ENCODE data around the gene PRSS8. TPM values are rescaled to one million over a fixed set of nuclear protein-coding genes. Genes with fewer than 3 reads are reported as not detected.
"Not testable (repeated sequence)": the region's sequence is repeated elsewhere in the genome, so short reads cannot be mapped to it uniquely, and the experiment has no call there.

PRSS8 gene
- total RNA-seq, 1 donor from 2014 or later: 53.6 TPM

- no peak for DNase-seq (ENCODE audit: low read depth)
- TF ChIP-seq, protein P1, sequence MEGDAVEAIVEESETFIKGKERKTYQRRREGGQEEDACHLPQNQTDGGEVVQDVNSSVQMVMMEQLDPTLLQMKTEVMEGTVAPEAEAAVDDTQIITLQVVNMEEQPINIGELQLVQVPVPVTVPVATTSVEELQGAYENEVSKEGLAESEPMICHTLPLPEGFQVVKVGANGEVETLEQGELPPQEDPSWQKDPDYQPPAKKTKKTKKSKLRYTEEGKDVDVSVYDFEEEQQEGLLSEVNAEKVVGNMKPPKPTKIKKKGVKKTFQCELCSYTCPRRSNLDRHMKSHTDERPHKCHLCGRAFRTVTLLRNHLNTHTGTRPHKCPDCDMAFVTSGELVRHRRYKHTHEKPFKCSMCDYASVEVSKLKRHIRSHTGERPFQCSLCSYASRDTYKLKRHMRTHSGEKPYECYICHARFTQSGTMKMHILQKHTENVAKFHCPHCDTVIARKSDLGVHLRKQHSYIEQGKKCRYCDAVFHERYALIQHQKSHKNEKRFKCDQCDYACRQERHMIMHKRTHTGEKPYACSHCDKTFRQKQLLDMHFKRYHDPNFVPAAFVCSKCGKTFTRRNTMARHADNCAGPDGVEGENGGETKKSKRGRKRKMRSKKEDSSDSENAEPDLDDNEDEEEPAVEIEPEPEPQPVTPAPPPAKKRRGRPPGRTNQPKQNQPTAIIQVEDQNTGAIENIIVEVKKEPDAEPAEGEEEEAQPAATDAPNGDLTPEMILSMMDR (conservative IDR thresholded peaks at IDR 0.05; ENCODE audit: low read depth, low read length): no peak
- peak overlapping the region; percentile 45 for H3K4me3 ChIP-seq (ENCODE audit: low read depth, low read length)
Measured at GRCh38 chr16:31143011-31143693, 7.6 kb upstream of the PRSS8 start.

DNA sequence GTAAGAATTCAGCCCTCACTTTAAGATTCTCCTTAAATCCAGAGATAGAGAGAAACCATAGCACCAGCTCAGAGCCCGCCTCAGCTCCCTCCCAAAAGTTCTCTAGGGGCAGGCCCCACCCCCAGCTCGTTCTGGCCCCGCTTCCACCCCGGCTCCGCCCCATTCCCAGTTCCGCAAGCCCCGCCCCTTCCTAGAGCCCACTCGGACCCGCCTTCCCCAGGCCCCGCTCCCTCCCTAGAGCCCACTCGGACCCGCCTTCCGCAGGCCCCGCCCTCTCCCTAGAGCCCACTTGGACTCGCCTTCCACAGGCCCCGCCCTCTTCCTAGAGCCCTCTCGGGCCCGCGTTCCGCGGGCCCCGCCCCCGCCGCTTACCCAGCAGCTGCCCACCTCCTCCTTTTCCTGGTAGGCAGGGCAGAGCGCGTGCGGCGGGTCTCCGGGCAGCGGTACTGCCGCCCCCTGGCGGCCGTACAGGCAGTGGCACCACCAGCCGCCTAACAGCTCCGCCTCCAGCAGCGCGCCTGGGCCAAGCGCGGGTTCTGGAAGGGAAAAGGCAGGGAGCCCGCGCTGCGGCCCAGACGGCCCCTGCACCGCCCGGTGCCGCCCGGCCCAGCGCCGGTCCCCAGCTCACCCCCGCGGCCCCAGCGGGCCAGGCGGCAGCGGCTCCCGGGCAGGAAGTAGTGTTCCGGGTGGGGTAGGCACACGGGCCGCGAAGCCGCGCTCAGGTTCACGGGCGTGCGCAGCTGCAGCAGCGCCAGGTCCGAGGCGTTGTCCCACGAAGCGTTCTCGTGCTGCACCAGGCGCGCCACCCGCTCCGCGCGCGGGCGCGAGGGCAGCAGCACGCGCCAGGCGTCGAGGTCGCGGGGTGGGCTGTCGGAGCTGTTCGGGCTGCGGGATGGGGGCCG lies 6.8 kb upstream of the PRSS8 start:
- H3K4me3 ChIP-seq (ENCODE audit: low read depth, low read length): peak overlapping the region; percentile 45
- TF ChIP-seq, protein P1 (conservative IDR thresholded peaks at IDR 0.05; ENCODE audit: low read depth, low read length): peak; percentile 82
- DNase-seq (ENCODE audit: low read depth): peak; percentile 66

- DNase-seq (ENCODE audit: low read depth): peak; percentile 54
Measured at GRCh38 chr16:31141489-31142108, 6.1 kb upstream of the PRSS8 start.

GRCh38 chr16:31141071-31141469 lies 5.5 kb upstream of the PRSS8 start:
- H3K4me3 ChIP-seq (ENCODE audit: low read depth, low read length); DNase-seq (ENCODE audit: low read depth): not testable (repeated sequence)

More at GRCh38 chr16:31141489-31142108, 6.1 kb upstream of the PRSS8 start:
- peak overlapping the region; percentile 33 for H3K4me3 ChIP-seq (ENCODE audit: low read depth, low read length)
- TF ChIP-seq, protein P1 (conservative IDR thresholded peaks at IDR 0.05; ENCODE audit: low read depth, low read length): no peak

DNA sequence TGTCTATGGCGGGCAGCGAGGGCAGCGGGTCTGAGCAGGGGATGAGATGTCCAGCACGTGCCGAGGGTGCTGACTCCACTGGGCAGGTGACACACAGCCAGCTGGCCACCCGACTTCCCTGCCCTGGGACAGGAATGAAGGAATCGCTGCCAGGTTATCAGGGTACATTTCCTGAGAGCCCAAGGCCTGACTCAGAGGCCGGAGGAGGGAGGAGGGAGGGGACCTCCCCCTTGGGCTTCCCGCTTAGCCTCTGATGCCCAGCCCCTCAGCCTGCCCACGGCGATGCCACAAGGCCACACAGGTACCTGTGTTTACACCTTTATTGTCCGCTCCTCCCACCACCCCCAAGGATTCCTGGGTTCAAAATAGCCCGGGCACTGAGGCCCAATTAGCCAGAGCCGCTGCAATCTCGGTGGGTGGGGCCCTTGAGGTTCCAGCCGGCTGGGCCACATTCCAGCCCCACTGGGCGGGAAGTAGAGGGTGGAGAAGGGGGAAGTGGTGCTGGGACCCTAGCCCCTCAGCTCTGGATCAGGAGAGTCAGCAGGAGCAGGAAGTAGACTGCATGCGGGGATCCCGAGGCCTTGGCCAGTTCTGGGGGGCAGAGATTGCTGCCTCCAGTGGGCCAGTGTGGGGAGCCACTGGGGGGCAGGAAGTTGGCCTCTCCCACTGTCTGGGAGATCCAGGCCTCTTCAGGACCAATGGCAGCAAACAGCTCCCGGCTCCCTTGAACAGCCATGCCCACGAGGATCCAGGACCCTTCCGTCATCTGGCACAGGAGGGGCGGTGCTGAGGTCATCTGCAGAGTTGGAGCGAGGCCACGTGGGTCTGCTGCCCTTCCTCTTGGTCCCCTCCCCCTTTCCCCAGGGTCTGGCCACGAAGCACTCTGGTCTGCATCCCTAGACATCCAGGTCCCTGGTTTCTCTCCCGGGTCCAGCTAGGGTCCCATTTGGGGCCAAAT lies 3.4 kb upstream of the PRSS8 start:
- peak overlapping the region; percentile 42 for H3K4me3 ChIP-seq (ENCODE audit: low read depth, low read length)
- TF ChIP-seq, protein P1 (conservative IDR thresholded peaks at IDR 0.05; ENCODE audit: low read depth, low read length): no peak

DNA sequence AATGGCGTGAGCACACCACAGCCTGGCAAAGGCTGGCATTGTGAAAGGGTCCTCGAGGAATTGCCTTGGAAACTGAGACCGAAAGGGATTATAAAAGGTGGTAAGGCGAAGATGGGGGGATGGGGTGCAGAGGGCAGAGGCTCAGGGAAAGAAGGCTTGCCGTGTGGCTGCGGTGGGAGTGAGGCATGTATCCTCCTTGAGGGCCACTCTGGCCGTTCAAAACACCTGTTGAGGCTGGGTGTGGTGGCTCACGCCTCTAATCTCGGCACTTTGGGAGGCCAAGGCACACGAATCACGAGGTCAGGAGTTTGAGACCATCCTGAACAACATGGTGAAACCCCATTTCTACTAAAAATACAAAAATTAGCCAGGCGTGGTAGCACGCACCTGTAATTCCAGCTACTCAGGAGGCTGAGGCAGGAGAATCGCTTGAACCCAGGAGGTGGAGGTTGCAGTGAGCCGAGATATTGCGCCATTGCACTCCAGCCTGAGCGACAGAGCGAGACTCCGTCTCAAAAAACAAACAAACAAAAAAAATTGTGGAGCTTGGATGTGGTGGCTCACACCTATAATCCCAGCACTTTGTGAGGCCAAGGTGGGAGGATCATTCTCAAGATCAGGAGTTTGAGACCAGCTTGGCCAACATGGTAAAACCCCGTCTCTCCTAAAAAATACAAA lies 1.4 kb upstream of the PRSS8 start:
- H3K4me3 ChIP-seq (ENCODE audit: low read depth, low read length); DNase-seq (ENCODE audit: low read depth): not testable (repeated sequence)

More for the DNA sequence above, 3.4 kb upstream of the PRSS8 start:
- peak; percentile 20 for DNase-seq (ENCODE audit: low read depth)

- H3K4me3 ChIP-seq (ENCODE audit: low read depth, low read length): no peak overlapping the region
- DNase-seq (ENCODE audit: low read depth): no peak
- TF ChIP-seq, protein P1 (conservative IDR thresholded peaks at IDR 0.05; ENCODE audit: low read depth, low read length): no peak
Measured at GRCh38 chr16:31136287-31136662, 748 bp upstream of the PRSS8 start.
